ENCODE data around the gene C17orf67. TPM values are rescaled to one million over a fixed set of nuclear protein-coding genes. Genes with fewer than 3 reads are reported as not detected.

The C17orf67 gene
- total and polyA plus RNA-seq, 2 of the 8 experiments (the other 6 are each of a cell fraction or from before 2014, with no cell fraction given), result 0.67 to 2.2 TPM

DNA sequence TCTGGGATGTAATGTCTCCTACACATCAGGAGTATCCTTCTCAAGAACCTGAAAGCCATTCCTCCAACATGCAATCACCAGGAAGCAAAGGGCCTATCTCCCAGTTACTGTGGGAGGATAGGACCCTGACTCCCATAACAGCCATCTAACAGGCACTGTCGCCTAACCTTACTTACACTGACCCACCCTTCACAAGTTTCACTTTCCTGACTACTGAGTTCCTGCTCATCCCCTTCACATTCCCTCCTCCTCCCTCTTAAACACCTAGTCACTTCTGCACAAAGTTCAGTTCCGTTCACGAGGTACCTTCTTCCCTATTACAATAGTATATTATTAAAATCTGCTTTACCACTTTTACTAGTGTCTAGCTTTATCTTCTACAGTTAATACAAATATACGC lies 1.3 kb downstream of the C17orf67 start:
- H4K91ac ChIP-seq (replicated peaks; ENCODE audit: insufficient read length, low read length), result no peak overlapping the region
- no peak overlapping the region for H3K56ac ChIP-seq (replicated peaks; ENCODE audit: insufficient read length, low read depth, low read length)
- H3K36me3 ChIP-seq (ENCODE audit: control insufficient read depth in 2 of 4, insufficient read depth in 4 of 4, low read length in 3 of 4), result no peaks in the 10 kb centered on the region; a peak in 1 of 8 replicates
- H3K79me1 ChIP-seq (ENCODE audit: low read depth, low read length), result no peaks in the 10 kb centered on the region; the same call in 1 of the 2 replicates
- H3K27me3 ChIP-seq (replicated peaks in 1 of 4; ENCODE audit: control insufficient read depth in 3 of 4, extremely low read depth in 1 of 4, insufficient read depth in 3 of 4, low read length in 3 of 4), result peaks cover 0 to 8% (median 6%) of the 10 kb centered on the region in 4 experiments; a peak in 6 of 7 replicates
- H2BK15ac ChIP-seq (ENCODE audit: low read length), result no peak overlapping the region
- H3K9me3 ChIP-seq (ENCODE audit: insufficient read depth in 2 of 2, low read depth in 1 of 2, low read length in 1 of 2), result no peaks in the 10 kb centered on the region; a peak in 1 of 4 replicates
- DNase-seq (ENCODE audit: low read depth in 1 of 2, low spot score in 2 of 2), result no peak
- no peak for FAIRE-seq
- H3K18ac ChIP-seq (ENCODE audit: extremely low read depth, low read length), result no peak overlapping the region
- H3K23ac ChIP-seq (ENCODE audit: insufficient read length), result no peak overlapping the region
- no peak overlapping the region for H3K4ac ChIP-seq (replicated peaks; ENCODE audit: insufficient read length, low read depth, low read length)
- ChIA-PET POLR2A (ENCODE audit: partially characterized antibody) (interaction anchor here (1.0 to 1.7 kb wide), 2 partner anchors 8 to 13 kb away, joined by 3 to 4 read pairs; no protein-coding TSS in a partner anchor), CTCF (ENCODE audit: partially characterized antibody) (interaction anchor here (0.8 to 1.1 kb wide), 2 partner anchors 13 to 61 kb away, joined by 3 to 5 read pairs; no protein-coding TSS in a partner anchor)
- H2AK5ac ChIP-seq (ENCODE audit: low read depth, low read length), result no peak overlapping the region; the same call in 1 of the 2 replicates
- peak overlapping the region; percentile 11; the same call in 1 of the 2 replicates for H2BK20ac ChIP-seq (ENCODE audit: low read length)
- peak overlapping the region; percentile 66 to 98 for H3K4me2 ChIP-seq (ENCODE audit: insufficient read depth in 1 of 2, low read depth in 2 of 2, low read length in 2 of 2)
- H2BK120ac ChIP-seq (replicated peaks; ENCODE audit: low read depth, low read length), result no peak overlapping the region
- no peak overlapping the region for H3K27ac ChIP-seq (ENCODE audit: low read depth, low read length)
- peaks cover 0 to 12% of the 10 kb centered on the region in 2 experiments for H4K20me1 ChIP-seq (replicated peaks in 1 of 2; ENCODE audit: control insufficient read depth in 1 of 2, insufficient read depth in 2 of 2, low read length in 2 of 2)
- H3K79me2 ChIP-seq (ENCODE audit: control insufficient read depth in 1 of 2, insufficient read depth in 2 of 2, low read length in 2 of 2), result peaks cover 0 to 8% of the 10 kb centered on the region in 2 experiments; a peak in 1 of 4 replicates
- no peak overlapping the region for H3K9ac ChIP-seq (replicated peaks in 1 of 4; ENCODE audit: extremely low read depth in 1 of 4, low read depth in 3 of 4, low read length in 3 of 4)
- peak overlapping the region in 1 of 4 experiments; percentile 77; a peak in 3 of 8 replicates for H3K4me3 ChIP-seq (ENCODE audit: extremely low read depth in 1 of 4, insufficient read depth in 2 of 4, low read depth in 3 of 4, low read length in 4 of 4)
- H4K5ac ChIP-seq (ENCODE audit: insufficient read length, low read depth, low read length), result no peak overlapping the region
- no peak overlapping the region for H2BK12ac ChIP-seq (ENCODE audit: low read depth, low read length)
- H3K4me1 ChIP-seq (replicated peaks in 1 of 4; ENCODE audit: control insufficient read depth in 3 of 4, insufficient read depth in 4 of 4, low read length in 3 of 4), result peaks cover 0 to 9% (median 5%) of the 10 kb centered on the region in 4 experiments; a peak in 5 of 7 replicates
- H3K14ac ChIP-seq (ENCODE audit: insufficient read length), result no peak overlapping the region
- whole genome bisulfite sequencing, 2 experiments (ENCODE audit: extremely low coverage in 1 of 2, insufficient coverage in 1 of 2, insufficient read length in 1 of 2, insufficient replicate concordance in 2 of 2, low coverage in 1 of 2, low lambda C conversion rate in 2 of 2, missing lambda C conversion rate in 1 of 2), result 65% methylated on average over 4 of the region's 4 CpGs; no CpG with 5 or more reads in 1 of the 2 experiments
- no peak overlapping the region for H2AFZ ChIP-seq (ENCODE audit: low read length)
- H3K23me2 ChIP-seq (ENCODE audit: low read depth, low read length), result peaks cover 18% of the 10 kb centered on the region
- H4K8ac ChIP-seq (ENCODE audit: extremely low read depth, insufficient read depth, low read length), result no peak overlapping the region
- no peak for TF ChIP-seq POLR2A (IDR thresholded peaks at IDR 0.05; ENCODE audit: control extremely low read depth in 1 of 2, low read depth in 2 of 2, low read length in 2 of 2)
- TF ChIP-seq RAD21 (IDR thresholded peaks at IDR 0.05 in 1 of 2, conservative IDR thresholded peaks at IDR 0.05 in 1 of 2; ENCODE audit: low read depth in 2 of 2, low read length in 2 of 2), result no peak
- TF ChIP-seq CREB1 (IDR thresholded peaks at IDR 0.05), result no peak
- peak; percentile 7 for TF ChIP-seq CTBP2 (IDR thresholded peaks at IDR 0.05; ENCODE audit: borderline replicate concordance, insufficient read depth, insufficient read length, low read length)
- no peak for TF ChIP-seq PHF8 (conservative IDR thresholded peaks at IDR 0.05; ENCODE audit: low read depth, low read length)
- TF ChIP-seq RXRA (IDR thresholded peaks at IDR 0.05; ENCODE audit: insufficient read depth, low read depth, low read length), result no peak
- no peak for TF ChIP-seq SUZ12 (IDR thresholded peaks at IDR 0.05; ENCODE audit: low read length)
- H2BK5ac ChIP-seq (ENCODE audit: low read depth, low read length), result no peak overlapping the region

All from H1 (cell line).